Loucy (cell line): ENCODE data around the gene VCX3B.
"Not testable (repeated sequence)": the region's sequence is repeated elsewhere in the genome, so short reads cannot be mapped to it uniquely, and the experiment has no call there.

Source experiments
- H2AFZ ChIP-seq: fragments of 200-600 bp; sonication (generic); 2 replicates; pipeline ENCODE4 v1.6.0; 2016; ENCODE audit warnings: antibody characterized with exemption, mild to moderate bottlenecking, low read length, moderate library complexity
- H3F3A ChIP-seq: fragments of 200-600 bp; 2 replicates; pipeline ENCODE4 v1.6.0; 2016; ENCODE audit warnings: antibody characterized with exemption, low read depth, mild to moderate bottlenecking
- H3K27me3 ChIP-seq: fragments of 200-600 bp; sonication (generic); 2 replicates; pipeline ENCODE4 v1.6.1; 2014; ENCODE audit warnings: low read length, mild to moderate bottlenecking; ENCODE audit not compliant: insufficient read depth, poor library complexity, severe bottlenecking
- H3K36me3 ChIP-seq: fragments of 200-600 bp; sonication (generic); 2 replicates; pipeline ENCODE4 v1.6.1; 2016; ENCODE audit warnings: low read length; ENCODE audit not compliant: insufficient read depth
- H3K4me1 ChIP-seq: fragments of 200-600 bp; sonication (generic); 2 replicates; pipeline ENCODE4 v1.5.1; 2014; ENCODE audit warnings: low read length, mild to moderate bottlenecking; ENCODE audit not compliant: insufficient read depth, poor library complexity, severe bottlenecking
- H3K4me2 ChIP-seq: fragments of 200-600 bp; sonication (generic); 2 replicates; pipeline ENCODE4 v1.6.0; 2014; ENCODE audit warnings: antibody characterized with exemption, low read length, low read depth, mild to moderate bottlenecking; ENCODE audit not compliant: poor library complexity, severe bottlenecking
- H3K4me3 ChIP-seq: fragments of 200-600 bp; sonication (generic); 2 replicates; pipeline ENCODE4 v1.5.1; 2014; ENCODE audit warnings: low read length, mild to moderate bottlenecking, mixed read lengths; ENCODE audit not compliant: poor library complexity, severe bottlenecking
- H3K79me2 ChIP-seq: fragments of 200-600 bp; sonication (generic); 2 replicates; pipeline ENCODE4 v1.6.1; 2014; ENCODE audit warnings: low read length; ENCODE audit not compliant: insufficient read depth
- H3K9ac ChIP-seq: fragments of 200-600 bp; sonication (generic); 2 replicates; pipeline ENCODE4 v1.6.0; 2014; ENCODE audit warnings: mild to moderate bottlenecking, low read depth, low read length, moderate library complexity; ENCODE audit not compliant: poor library complexity, severe bottlenecking
- H3K9me2 ChIP-seq: fragments of 200-600 bp; sonication (generic); replicated peaks from 2 replicates; pipeline ENCODE4 v1.6.1; 2016; ENCODE audit warnings: low read depth, low read length, mixed read lengths
- H3K9me3 ChIP-seq: fragments of 200-600 bp; sonication (generic); 2 replicates; pipeline ENCODE4 v1.6.1; 2014; ENCODE audit warnings: mild to moderate bottlenecking, antibody characterized with exemption, low read length, low read depth; ENCODE audit not compliant: insufficient read depth
- H4K20me1 ChIP-seq: fragments of 200-600 bp; sonication (generic); 2 replicates; pipeline ENCODE4 v1.6.0; 2014; ENCODE audit warnings: antibody characterized with exemption, low read length, mild to moderate bottlenecking; ENCODE audit not compliant: insufficient read depth, poor library complexity, severe bottlenecking
- EZH2phosphoT487 ChIP-seq: fragments of 200-600 bp; IDR thresholded peaks from 2 replicates; pipeline ENCODE4 v1.6.1; 2018; ENCODE audit warnings: antibody characterized with exemption, mild to moderate bottlenecking, moderate library complexity, borderline replicate concordance
- TF ChIP-seq, protein P1 (sequence below): fragments of 200-600 bp; sonication (generic); conservative IDR thresholded peaks from 2 replicates; pipeline ENCODE4 v1.5.1; 2014; ENCODE audit warnings: mild to moderate bottlenecking, antibody characterized with exemption, low read length

VCX3B gene

DNA sequence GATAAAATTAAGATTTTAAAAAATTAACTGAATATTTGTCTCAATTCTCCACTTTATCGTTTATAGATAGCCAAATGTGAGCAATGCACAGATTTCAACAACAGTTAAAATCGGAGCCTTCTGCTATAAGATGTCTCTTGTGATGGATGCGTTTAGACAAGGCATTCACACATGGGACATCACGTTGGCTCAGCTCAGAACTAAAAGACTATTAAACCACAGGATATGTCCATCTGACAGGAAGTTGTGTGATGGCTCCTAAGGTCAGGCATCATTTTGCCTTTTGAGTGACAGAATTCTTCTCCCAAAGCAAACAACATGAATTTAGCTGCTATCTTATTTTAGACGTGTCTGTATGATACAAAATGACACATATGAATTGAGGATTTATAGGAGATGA lies 17.3 kb upstream of the VCX3B start:
- no peaks in the 10 kb centered on the region for H3K36me3 ChIP-seq
- no peak for TF ChIP-seq EZH2phosphoT487
- TF ChIP-seq, protein P1, sequence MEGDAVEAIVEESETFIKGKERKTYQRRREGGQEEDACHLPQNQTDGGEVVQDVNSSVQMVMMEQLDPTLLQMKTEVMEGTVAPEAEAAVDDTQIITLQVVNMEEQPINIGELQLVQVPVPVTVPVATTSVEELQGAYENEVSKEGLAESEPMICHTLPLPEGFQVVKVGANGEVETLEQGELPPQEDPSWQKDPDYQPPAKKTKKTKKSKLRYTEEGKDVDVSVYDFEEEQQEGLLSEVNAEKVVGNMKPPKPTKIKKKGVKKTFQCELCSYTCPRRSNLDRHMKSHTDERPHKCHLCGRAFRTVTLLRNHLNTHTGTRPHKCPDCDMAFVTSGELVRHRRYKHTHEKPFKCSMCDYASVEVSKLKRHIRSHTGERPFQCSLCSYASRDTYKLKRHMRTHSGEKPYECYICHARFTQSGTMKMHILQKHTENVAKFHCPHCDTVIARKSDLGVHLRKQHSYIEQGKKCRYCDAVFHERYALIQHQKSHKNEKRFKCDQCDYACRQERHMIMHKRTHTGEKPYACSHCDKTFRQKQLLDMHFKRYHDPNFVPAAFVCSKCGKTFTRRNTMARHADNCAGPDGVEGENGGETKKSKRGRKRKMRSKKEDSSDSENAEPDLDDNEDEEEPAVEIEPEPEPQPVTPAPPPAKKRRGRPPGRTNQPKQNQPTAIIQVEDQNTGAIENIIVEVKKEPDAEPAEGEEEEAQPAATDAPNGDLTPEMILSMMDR, result no peak
- no peak overlapping the region for H3K4me2 ChIP-seq
- H3K9me2 ChIP-seq, result no peaks in the 10 kb centered on the region
- H3K4me3 ChIP-seq, result no peak overlapping the region
- H3K79me2 ChIP-seq, result no peaks in the 10 kb centered on the region
- no peaks in the 10 kb centered on the region for H4K20me1 ChIP-seq
- H3K27me3 ChIP-seq, result no peaks in the 10 kb centered on the region
- H2AFZ ChIP-seq, result no peak overlapping the region
- H3K4me1 ChIP-seq, result no peaks in the 10 kb centered on the region
- no peak overlapping the region for H3K9ac ChIP-seq
- no peaks in the 10 kb centered on the region for H3K9me3 ChIP-seq
- no peaks in the 10 kb centered on the region for H3F3A ChIP-seq

- not testable (repeated sequence) for H3K9me2 ChIP-seq, H3K9me3 ChIP-seq, H3K4me3 ChIP-seq, H3K27me3 ChIP-seq, H3K79me2 ChIP-seq, H4K20me1 ChIP-seq, H3K9ac ChIP-seq, H3F3A ChIP-seq, H2AFZ ChIP-seq, H3K36me3 ChIP-seq, H3K4me2 ChIP-seq, H3K4me1 ChIP-seq
Measured at GRCh38 chrX:8452343-8452742, 12.3 kb upstream of the VCX3B start.

GRCh38 chrX:8453611-8454010 lies 11.0 kb upstream of the VCX3B start:
- Histone ChIP-seq H4K20me1 (no peaks in the 10 kb centered on the region), H3K27me3 (no peaks in the 10 kb centered on the region), H3K9me3 (no peaks in the 10 kb centered on the region), H3K4me3 (no peak overlapping the region), H3K79me2 (no peaks in the 10 kb centered on the region), H3K9ac (no peak overlapping the region), H3F3A (no peaks in the 10 kb centered on the region), H3K4me2 (no peak overlapping the region), H2AFZ (no peak overlapping the region), H3K9me2 (no peaks in the 10 kb centered on the region), H3K36me3 (no peaks in the 10 kb centered on the region), H3K4me1 (no peaks in the 10 kb centered on the region)
- TF ChIP-seq EZH2phosphoT487, result no peak
- TF ChIP-seq, protein P1, result no peak

DNA sequence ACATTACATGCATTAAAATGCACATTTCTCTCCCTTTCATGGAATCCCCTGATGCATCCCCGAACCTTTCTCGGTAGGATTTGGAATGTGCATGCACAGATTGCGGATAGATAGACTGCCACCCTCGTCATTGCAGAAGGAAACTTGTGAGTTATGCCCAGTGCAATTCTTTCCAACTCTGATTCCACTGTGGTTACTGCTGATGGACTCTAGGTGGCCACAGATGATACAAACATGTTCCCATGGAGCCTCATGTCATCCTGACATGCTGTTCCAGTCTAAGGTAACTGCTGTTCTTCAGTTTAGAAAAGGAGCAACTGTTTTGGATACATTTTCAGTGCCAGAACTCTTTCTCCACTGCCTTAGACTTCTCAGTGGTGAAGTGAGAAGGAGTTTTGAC lies 9.1 kb upstream of the VCX3B start:
- Histone ChIP-seq H3K4me1 (no peaks in the 10 kb centered on the region), H3K36me3 (no peaks in the 10 kb centered on the region), H3K9me2 (no peaks in the 10 kb centered on the region), H4K20me1 (no peaks in the 10 kb centered on the region), H3K27me3 (no peaks in the 10 kb centered on the region), H2AFZ (no peak overlapping the region), H3F3A (no peaks in the 10 kb centered on the region), H3K4me2 (no peak overlapping the region), H3K9ac (no peak overlapping the region), H3K79me2 (no peaks in the 10 kb centered on the region), H3K4me3 (no peak overlapping the region), H3K9me3 (no peaks in the 10 kb centered on the region)
- TF ChIP-seq EZH2phosphoT487, result no peak
- TF ChIP-seq, protein P1, result no peak
